HEK293T (cell line): ENCODE data around the gene SLC25A1.

Experiments used
- ARNT ChIP-seq: fragments of 450-650 bp; IDR thresholded peaks from 2 replicates; pipeline ENCODE4 v1.6.1; 2017; ENCODE audit warnings: mild to moderate bottlenecking
- BHLHE40 ChIP-seq: fragments of 450-650 bp; IDR thresholded peaks from 2 replicates; pipeline ENCODE4 v1.6.1; 2016; ENCODE audit warnings: mild to moderate bottlenecking, moderate library complexity, borderline replicate concordance
- ELF4 ChIP-seq: fragments of 450-650 bp; IDR thresholded peaks from 2 replicates; pipeline ENCODE4 v1.6.1; 2017; ENCODE audit warnings: antibody characterized with exemption
- FOXM1 ChIP-seq: fragments of 450-650 bp; IDR thresholded peaks from 2 replicates; pipeline ENCODE4 v1.6.1; 2017; ENCODE audit warnings: mild to moderate bottlenecking, borderline replicate concordance
- HDGF ChIP-seq: fragments of 450-650 bp; IDR thresholded peaks from 2 replicates; pipeline ENCODE4 v1.6.1; 2017; ENCODE audit warnings: antibody characterized with exemption, borderline replicate concordance
- LEF1 ChIP-seq: fragments of 450-650 bp; IDR thresholded peaks from 2 replicates; pipeline ENCODE4 v1.6.1; 2017; ENCODE audit warnings: mild to moderate bottlenecking, borderline replicate concordance
- NFRKB ChIP-seq: fragments of 450-650 bp; IDR thresholded peaks from 2 replicates; pipeline ENCODE4 v1.6.1; 2016; ENCODE audit warnings: mild to moderate bottlenecking, moderate library complexity
- PKNOX1 ChIP-seq: fragments of 450-650 bp; IDR thresholded peaks from 2 replicates; pipeline ENCODE4 v1.6.1; 2016
- SP1 ChIP-seq: fragments of 450-650 bp; IDR thresholded peaks from 2 replicates; pipeline ENCODE4 v1.6.1; 2017
- SUZ12 ChIP-seq: fragments of 450-650 bp; IDR thresholded peaks from 2 replicates; pipeline ENCODE4 v1.6.1; 2016; ENCODE audit warnings: mild to moderate bottlenecking
- TARDBP ChIP-seq: fragments of 450-650 bp; IDR thresholded peaks from 2 replicates; pipeline ENCODE4 v1.6.1; 2016
- ZNF384 ChIP-seq: fragments of 450-650 bp; IDR thresholded peaks from 2 replicates; pipeline ENCODE4 v1.6.1; 2016

GRCh38 chr22:19143212-19143611 is 35.3 kb downstream of the SLC25A1 start:
- TF ChIP-seq TARDBP (no peak), ZNF384 (no peak), BHLHE40 (no peak), SP1 (no peak), ARNT (no peak), HDGF (no peak), LEF1 (no peak), ELF4 (no peak), FOXM1 (no peak), SUZ12 (no peak), PKNOX1 (no peak), NFRKB (no peak)
